GM12872 (cell line): ENCODE data around the gene CLCN1.

ENCODE experiments used
- CTCF ChIP-seq: IDR thresholded peaks from 3 replicates; pipeline ENCODE4 v1.5.1; 2011; ENCODE audit warnings: low read depth, mild to moderate bottlenecking, low read length, moderate library complexity; ENCODE audit not compliant: insufficient read depth

The CLCN1 gene

GRCh38 chr7:143352531-143353002 is 36.7 kb downstream of the CLCN1 start:
- no peak for TF ChIP-seq CTCF

- no peak for TF ChIP-seq CTCF
These were observed 38.5 kb downstream of the CLCN1 start for GRCh38 chr7:143354376-143354775.

GRCh38 chr7:143354965-143355364 is 39.1 kb downstream of the CLCN1 start:
- TF ChIP-seq CTCF: no peak

GRCh38 chr7:143355450-143356385 is 39.8 kb downstream of the CLCN1 start:
- 0 out of 3 replicates have a peak, but pooled peaks have one; percentile 15 for TF ChIP-seq CTCF

- TF ChIP-seq CTCF: no peak
These were observed 40.6 kb downstream of the CLCN1 start for GRCh38 chr7:143356414-143357050.

- TF ChIP-seq CTCF: no peak
These were observed 42.7 kb downstream of the CLCN1 start for GRCh38 chr7:143358626-143359025.

GRCh38 chr7:143359771-143360353 is 44.0 kb downstream of the CLCN1 start:
- no peak for TF ChIP-seq CTCF
